Right lobe of liver (tissue), 6 donors: ENCODE measurements around the gene SERPINI1. TPM values are rescaled to one million over a fixed set of nuclear protein-coding genes. Genes with fewer than 3 reads are reported as not detected.
A peak's percentile ranks its signal among the peaks of the same experiment; 100 is the strongest.

Experiments
- ATAC-seq, 4 donors: fragments of 200-7000 bp; cut with Tn5 transposase; one replicate each; pipeline ENCODE4 v1.9.1; 2020; ENCODE audit warnings: mild to moderate bottlenecking in 4 of 4, moderate library complexity in 4 of 4
- DNase-seq, 3 donors: peaks; one replicate each; pipeline ENCODE4 v3.0.0-alpha.2; 2020
- H3K27ac ChIP-seq, 3 donors: fragments of 200-600 bp; one replicate each; pipeline ENCODE4 v1.8.0; 2022
- H3K27me3 ChIP-seq, 2 donors: fragments of 200-600 bp; one replicate each; pipeline ENCODE4 v1.8.0; 2022
- H3K36me3 ChIP-seq, 4 donors: fragments of 200-600 bp; sonication (generic) in 1 of 4; one replicate each; pipeline versions ENCODE4 v1.5.1 to v1.8.0; 2017 to 2022; ENCODE audit warnings: control low read depth in 1 of 4
- H3K4me1 ChIP-seq, 4 donors: fragments of 200-600 bp; sonication (generic) in 1 of 4; one replicate each; pipeline versions ENCODE4 v1.5.1 to v1.8.0; 2017 to 2022; ENCODE audit warnings: control low read depth in 1 of 4
- H3K4me3 ChIP-seq, 3 donors: fragments of 200-600 bp; one replicate each; pipeline ENCODE4 v1.8.0; 2022
- H3K9me3 ChIP-seq, 4 donors: fragments of 200-600 bp; sonication (generic) in 1 of 4; one replicate each; pipeline versions ENCODE4 v1.5.1 to v1.8.0; 2017 to 2022; ENCODE audit warnings: control low read depth in 1 of 4
- POLR2A ChIP-seq: fragments of 450-650 bp; IDR thresholded peaks from one replicate; pipeline ENCODE4 v1.6.1; 2017; ENCODE audit warnings: antibody characterized with exemption, mild to moderate bottlenecking
- WGBS: methylation state at CpG from one replicate; pipeline ENCODE4 v1.1.6; 2018; ENCODE audit warnings: low coverage, low lambda C conversion rate; ENCODE audit not compliant: insufficient coverage; ENCODE audit errors: missing lambda C conversion rate; 5-methylcytosine and 5-hydroxymethylcytosine counted together
- intact Hi-C, 2 donors: fragments of 100-400 bp; cut with DNase I; formaldehyde crosslinking; loops; one replicate each; pipeline versions ENCODE4 v1.11.2 to v1.14.1; 2022
- total RNA-seq, 6 experiments: library from RNA; depleted of rRNA in 2 of 6; stranded (reverse); fragments of >200 nt in 2 of 6; fragmentation: NEBNext Ultra II Directional in 3 of 6; extraction: Animal tissue kit (Norgen Biotek cat#: 25700) in 3 of 6; gene quantifications; one replicate each; pipeline versions ENCODE4 v1.1.0 to v1.2.4, GENCODE V29; 2016 to 2023
- TF ChIP-seq, protein P1 (sequence below), 4 donors: fragments of 200-600 bp in 3 of 4; fragments of 450-650 bp in 1 of 4; IDR thresholded peaks; one replicate each; pipeline versions ENCODE4 v1.5.1 to v1.8.0; 2016 to 2022; ENCODE audit warnings: antibody characterized with exemption in 4 of 4, mild to moderate bottlenecking in 2 of 4
- donor health status: DM: no; HTN: yes; CAD: no.
- donor health status: DM: no; HTN: no; CAD: no.
- donor health status: DM: no; HTN: no; CAD: no.
- donor health status: DM: no; HTN: yes; CAD: no.
- donor health status: DM: no; HTN: yes; CAD: no.

SERPINI1 gene
- total RNA-seq, 6 experiments from 2014 or later, result 0.40 to 3.0 (median 0.62) TPM

DNA sequence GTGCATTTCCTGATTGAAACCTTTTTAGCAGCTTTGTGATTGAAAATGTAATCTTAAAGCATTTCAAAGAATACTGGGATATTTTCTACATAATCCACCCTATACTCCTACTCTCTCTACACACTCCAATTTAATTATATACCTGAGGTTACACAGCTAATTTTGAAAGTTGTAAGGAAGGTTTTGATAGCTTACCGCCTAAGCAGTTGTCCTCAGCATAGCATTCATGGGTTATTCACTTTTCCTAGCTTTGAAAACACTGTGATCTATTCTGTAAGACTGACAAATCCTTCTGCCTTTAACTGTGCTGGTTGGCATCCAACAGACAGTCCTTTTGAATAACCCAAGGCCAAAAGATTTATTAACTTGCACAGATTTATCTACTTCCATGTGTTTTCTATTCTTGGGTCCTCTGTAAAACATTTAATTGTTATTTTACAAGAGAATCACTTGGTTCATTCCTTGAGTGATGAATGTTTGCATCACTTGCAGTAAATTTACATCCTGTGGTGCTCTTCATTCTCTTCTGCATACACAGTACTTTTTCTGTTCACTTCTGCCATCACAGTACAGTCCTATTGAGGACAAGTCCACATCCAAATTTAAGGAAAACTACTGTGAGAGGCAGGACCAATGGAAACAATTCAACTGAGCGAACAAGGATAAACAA is 44.8 kb downstream of the SERPINI1 start:
- TF ChIP-seq, protein P1, sequence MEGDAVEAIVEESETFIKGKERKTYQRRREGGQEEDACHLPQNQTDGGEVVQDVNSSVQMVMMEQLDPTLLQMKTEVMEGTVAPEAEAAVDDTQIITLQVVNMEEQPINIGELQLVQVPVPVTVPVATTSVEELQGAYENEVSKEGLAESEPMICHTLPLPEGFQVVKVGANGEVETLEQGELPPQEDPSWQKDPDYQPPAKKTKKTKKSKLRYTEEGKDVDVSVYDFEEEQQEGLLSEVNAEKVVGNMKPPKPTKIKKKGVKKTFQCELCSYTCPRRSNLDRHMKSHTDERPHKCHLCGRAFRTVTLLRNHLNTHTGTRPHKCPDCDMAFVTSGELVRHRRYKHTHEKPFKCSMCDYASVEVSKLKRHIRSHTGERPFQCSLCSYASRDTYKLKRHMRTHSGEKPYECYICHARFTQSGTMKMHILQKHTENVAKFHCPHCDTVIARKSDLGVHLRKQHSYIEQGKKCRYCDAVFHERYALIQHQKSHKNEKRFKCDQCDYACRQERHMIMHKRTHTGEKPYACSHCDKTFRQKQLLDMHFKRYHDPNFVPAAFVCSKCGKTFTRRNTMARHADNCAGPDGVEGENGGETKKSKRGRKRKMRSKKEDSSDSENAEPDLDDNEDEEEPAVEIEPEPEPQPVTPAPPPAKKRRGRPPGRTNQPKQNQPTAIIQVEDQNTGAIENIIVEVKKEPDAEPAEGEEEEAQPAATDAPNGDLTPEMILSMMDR (IDR thresholded peaks at IDR 0.05), result no peak
- TF ChIP-seq POLR2A, result no peak
- no peak overlapping the region for H3K4me3 ChIP-seq
- WGBS, result 76% methylated on average over 2 of the region's 2 CpGs
- intact Hi-C loops, result no loop called here
- H3K27ac ChIP-seq, result no peak overlapping the region
- no peaks in the 10 kb centered on the region for H3K36me3 ChIP-seq
- DNase-seq, result no peak
- no peak for ATAC-seq
- no peaks in the 10 kb centered on the region for H3K4me1 ChIP-seq
- H3K9me3 ChIP-seq, result no peaks in the 10 kb centered on the region
- no peaks in the 10 kb centered on the region for H3K27me3 ChIP-seq

DNA sequence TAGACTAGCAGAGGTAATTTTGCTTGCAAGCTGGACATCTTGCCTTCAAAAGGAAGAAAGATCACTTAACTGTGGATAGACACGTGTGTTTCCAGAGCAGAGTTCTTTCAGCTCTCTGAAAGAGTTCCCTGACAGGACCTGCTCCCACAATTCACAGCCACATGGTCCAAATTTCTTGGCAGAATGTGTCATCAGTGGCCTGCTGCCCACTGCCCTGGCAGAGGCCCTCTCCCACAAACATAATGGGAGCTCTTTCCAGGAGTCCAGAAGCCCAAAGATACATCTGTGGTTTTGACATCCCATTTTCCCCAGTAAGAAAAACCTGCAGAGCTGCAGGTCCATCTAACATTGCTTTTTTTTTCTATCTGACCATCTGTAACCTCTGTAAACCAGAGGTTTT is 48.3 kb downstream of the SERPINI1 start:
- DNase-seq, result no peak
- 17% methylated on average over 1 of the region's 1 CpG for WGBS
- intact Hi-C loops, result no loop called here
- no peak overlapping the region for H3K27ac ChIP-seq
- H3K27me3 ChIP-seq, result no peaks in the 10 kb centered on the region
- no peaks in the 10 kb centered on the region for H3K36me3 ChIP-seq
- no peaks in the 10 kb centered on the region for H3K4me1 ChIP-seq
- TF ChIP-seq, protein P1 (IDR thresholded peaks at IDR 0.05), result no peak
- no peak for TF ChIP-seq POLR2A
- no peak overlapping the region for H3K4me3 ChIP-seq
- no peaks in the 10 kb centered on the region for H3K9me3 ChIP-seq
- no peak for ATAC-seq

DNA sequence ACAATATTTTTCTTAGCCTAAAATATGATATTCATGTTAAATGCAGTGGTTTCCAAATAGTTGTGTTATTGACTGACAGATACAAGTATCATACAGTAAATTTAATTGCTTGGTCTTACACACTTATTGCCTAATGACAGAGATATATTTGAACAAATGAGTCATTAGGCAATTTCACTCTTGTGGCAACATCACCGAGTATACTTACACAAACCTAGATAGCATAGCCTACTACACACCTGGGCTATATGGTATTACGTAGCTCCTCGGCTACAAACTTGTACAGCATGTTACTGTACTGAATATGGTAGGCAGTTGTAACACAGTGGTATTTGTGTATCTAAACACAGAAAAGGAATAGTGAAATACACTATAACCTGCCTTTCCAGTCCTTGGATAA is 50.3 kb downstream of the SERPINI1 start:
- no peak overlapping the region for H3K4me3 ChIP-seq
- H3K4me1 ChIP-seq, result no peaks in the 10 kb centered on the region
- no peaks in the 10 kb centered on the region for H3K36me3 ChIP-seq
- ATAC-seq (peak in 1 of 4 donors; percentile 47), DNase-seq (no peak)
- H3K9me3 ChIP-seq, result no peaks in the 10 kb centered on the region
- H3K27ac ChIP-seq, result no peak overlapping the region
- intact Hi-C loops, result no loop called here
- no peaks in the 10 kb centered on the region for H3K27me3 ChIP-seq
- 73% methylated on average over 3 of the region's 3 CpGs for WGBS
- TF ChIP-seq POLR2A, result no peak
- TF ChIP-seq, protein P1 (IDR thresholded peaks at IDR 0.05), result no peak

DNA sequence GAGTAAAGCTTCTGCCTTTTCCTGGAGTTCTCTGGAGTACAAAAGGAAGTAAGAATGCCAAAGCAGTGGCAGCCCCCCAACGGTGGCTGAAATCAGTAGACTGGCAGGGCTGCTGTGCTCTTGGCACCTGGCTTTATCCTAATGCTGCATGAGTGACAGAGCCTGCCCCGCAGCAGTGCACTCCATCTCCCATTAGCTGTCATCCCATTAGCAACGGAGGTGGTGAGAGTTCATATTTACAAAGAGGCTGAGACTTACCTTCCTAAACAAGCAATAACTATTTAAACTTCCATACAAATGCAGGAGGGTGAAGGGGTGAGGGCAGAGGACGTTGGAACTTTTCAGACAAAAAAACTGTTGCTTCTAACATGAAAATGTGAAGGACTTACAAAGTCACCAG is 51.9 kb downstream of the SERPINI1 start:
- Histone ChIP-seq H3K4me3 (no peak overlapping the region), H3K9me3 (no peaks in the 10 kb centered on the region), H3K4me1 (no peaks in the 10 kb centered on the region), H3K36me3 (no peaks in the 10 kb centered on the region), H3K27me3 (no peaks in the 10 kb centered on the region), H3K27ac (no peak overlapping the region)
- 13% methylated on average over 4 of the region's 4 CpGs for WGBS
- no peak for TF ChIP-seq POLR2A
- TF ChIP-seq, protein P1 (IDR thresholded peaks at IDR 0.05), result no peak
- intact Hi-C loops, result no loop called here
- peak in 1 of 4 donors; percentile 42 for ATAC-seq
- no peak for DNase-seq

DNA sequence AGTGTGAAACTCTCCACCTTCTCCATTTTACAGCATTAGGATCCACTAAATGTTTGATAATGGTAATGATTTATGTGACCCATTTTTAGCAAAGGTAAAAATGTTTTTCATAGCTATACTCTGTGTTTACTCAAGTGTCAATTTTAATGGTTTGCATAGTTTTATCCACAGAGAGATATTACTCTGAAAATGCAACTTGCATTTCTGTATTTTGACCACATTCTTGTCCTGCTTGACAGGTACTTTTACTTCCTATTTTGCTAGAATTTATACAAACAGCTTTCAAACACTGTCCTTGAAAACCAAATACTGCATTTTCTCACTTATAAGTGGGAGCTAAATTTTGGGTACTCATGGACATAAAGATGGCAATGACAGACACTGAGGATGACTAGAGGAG is 62.9 kb downstream of the SERPINI1 start:
- no peak overlapping the region for H3K4me3 ChIP-seq
- no peaks in the 10 kb centered on the region for H3K9me3 ChIP-seq
- H3K27ac ChIP-seq, result no peak overlapping the region
- DNase-seq, result no peak
- no peaks in the 10 kb centered on the region for H3K36me3 ChIP-seq
- intact Hi-C loops, result no loop called here
- TF ChIP-seq, protein P1 (IDR thresholded peaks at IDR 0.05), result no peak
- TF ChIP-seq POLR2A, result no peak
- no peaks in the 10 kb centered on the region for H3K27me3 ChIP-seq
- no peaks in the 10 kb centered on the region for H3K4me1 ChIP-seq
- no peak for ATAC-seq
